Right atrium auricular region (tissue), 2 donors: Measurements from ENCODE around the gene UFSP1. TPM values are rescaled to one million over a fixed set of nuclear protein-coding genes. Genes with fewer than 3 reads are reported as not detected.

Experiments used
- DNase-seq: peaks from one replicate; pipeline ENCODE4 v3.0.0-alpha.2; 2019; ENCODE audit warnings: low spot score
- H3K27ac ChIP-seq, 2 donors: fragments of 200-600 bp; sonication (generic); 1 replicate in 1 of 2; 2 replicates in 1 of 2; pipeline ENCODE4 v1.5.1; 2016 to 2019
- H3K27me3 ChIP-seq, 2 donors: fragments of 200-600 bp; sonication (generic); one replicate each; pipeline versions ENCODE4 v1.5.1 to v1.6.0; 2017 to 2019
- H3K36me3 ChIP-seq: fragments of 200-600 bp; sonication (generic); one replicate; pipeline ENCODE4 v1.5.1; 2016
- H3K4me1 ChIP-seq, 2 donors: fragments of 200-600 bp; sonication (generic); one replicate each; pipeline versions ENCODE4 v1.5.1 to v1.6.0; 2017 to 2019
- H3K4me3 ChIP-seq, 2 donors: fragments of 200-600 bp; sonication (generic); 1 replicate in 1 of 2; 2 replicates in 1 of 2; pipeline ENCODE4 v1.5.1; 2017 to 2019; ENCODE audit warnings: mild to moderate bottlenecking in 1 of 2, moderate library complexity in 1 of 2
- H3K9me3 ChIP-seq, 2 donors: fragments of 200-600 bp; sonication (generic); one replicate each; pipeline ENCODE4 v1.5.1; 2019
- CTCF ChIP-seq, 2 donors: fragments of 200-600 bp; sonication (generic); IDR thresholded peaks; one replicate each; pipeline ENCODE4 v1.5.1; 2019; ENCODE audit warnings: antibody characterized with exemption in 2 of 2
- microRNA-seq, 2 donors: library from miRNA; unstranded; fragments of <30 nt; microRNA quantifications; one replicate each; pipeline ENCODE4, GENCODE V29; 2016 to 2017; ENCODE audit warnings: borderline number of aligned reads in 2 of 2, borderline replicate concordance in 1 of 2
- total RNA-seq, 2 donors: library from RNA; depleted of rRNA; stranded (reverse); fragments of >200 nt; gene quantifications; one replicate each; pipeline ENCODE4 v1.1.0, GENCODE V29; 2016

Gene UFSP1
- total RNA-seq, 2 donors from 2014 or later = 3.0 to 3.7 TPM

GRCh38 chr7:100847360-100847759, 42.2 kb downstream of the UFSP1 start:
- no peak overlapping the region for H3K4me3 ChIP-seq
- no peaks in the 10 kb centered on the region for H3K9me3 ChIP-seq
- H3K27ac ChIP-seq = no peak overlapping the region
- no peaks in the 10 kb centered on the region for H3K36me3 ChIP-seq
- no peaks in the 10 kb centered on the region for H3K27me3 ChIP-seq
- peaks cover 0 to 7% of the 10 kb centered on the region in 2 donors for H3K4me1 ChIP-seq
- no peak for TF ChIP-seq CTCF (IDR thresholded peaks at IDR 0.05)
- DNase-seq = no peak

GRCh38 chr7:100840470-100841100, 48.9 kb downstream of the UFSP1 start:
- H3K36me3 ChIP-seq = no peaks in the 10 kb centered on the region
- H3K27me3 ChIP-seq = no peaks in the 10 kb centered on the region
- H3K9me3 ChIP-seq = no peaks in the 10 kb centered on the region
- no peak for DNase-seq
- no peak overlapping the region for H3K4me3 ChIP-seq
- H3K27ac ChIP-seq = no peak overlapping the region
- TF ChIP-seq CTCF (IDR thresholded peaks at IDR 0.05) = no peak
- peaks cover 0 to 15% of the 10 kb centered on the region in 2 donors for H3K4me1 ChIP-seq

DNA sequence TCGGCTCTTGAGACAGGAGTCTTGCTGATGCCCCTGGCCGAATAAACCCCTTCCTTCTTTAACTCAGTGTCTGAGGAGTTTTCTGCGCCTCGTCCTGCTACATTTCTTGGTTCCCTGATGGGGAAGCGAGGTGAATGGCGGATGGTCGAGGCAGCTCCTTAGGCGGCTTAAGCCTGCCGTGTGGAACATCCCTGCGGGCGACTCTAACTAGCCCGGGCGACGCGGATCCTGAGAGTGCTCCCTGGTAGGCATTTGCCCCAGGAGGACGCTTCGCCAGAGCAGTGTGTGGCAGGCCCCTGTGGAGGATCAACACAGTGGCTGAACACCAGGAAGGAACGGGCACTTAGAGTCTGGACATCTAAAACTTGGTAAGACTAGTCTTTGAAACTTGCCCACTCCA, 50.2 kb downstream of the UFSP1 start:
- Histone ChIP-seq H3K27ac (no peak overlapping the region), H3K9me3 (no peaks in the 10 kb centered on the region), H3K27me3 (no peaks in the 10 kb centered on the region), H3K4me1 (peaks cover 0 to 16% of the 10 kb centered on the region in 2 donors), H3K4me3 (no peak overlapping the region), H3K36me3 (no peaks in the 10 kb centered on the region)
- DNase-seq = no peak
- TF ChIP-seq CTCF (IDR thresholded peaks at IDR 0.05) = no peak

Small RNA genes within 50 kb of the gene (microRNA-seq; reads per million reads assigned to microRNA genes)
- 0 reads per million in 2 donors for gene MIR6875

Other genes starting within 250 kb of the UFSP1 start
- gene TFR2, start 248.2 kb downstream of the UFSP1 start, total RNA-seq = under 1 TPM in 1 of 2 donors, not detected in 1; 0.19 TPM
- gene ACTL6B, start 233.3 kb downstream of the UFSP1 start, total RNA-seq = not detected
- gene GNB2, start 216.0 kb downstream of the UFSP1 start, total RNA-seq = 100 to 1,000 TPM in 1 of 2 donors, 10 to 100 TPM in 1; 96.2 to 169 TPM
- gene GIGYF1, start 195.5 kb downstream of the UFSP1 start, total RNA-seq = 10 to 100 TPM; 13.4 to 17.4 TPM
- gene POP7, start 183.6 kb downstream of the UFSP1 start, total RNA-seq = 10 to 100 TPM; 19.1 to 28.7 TPM
- gene EPO, start 169.2 kb downstream of the UFSP1 start, total RNA-seq = not detected
- not detected for gene ZAN, start 156.1 kb downstream of the UFSP1 start, total RNA-seq
- gene EPHB4, start 62.2 kb downstream of the UFSP1 start, total RNA-seq = 10 to 100 TPM; 25.0 to 64.6 TPM
- gene SLC12A9, start 37.0 kb downstream of the UFSP1 start, total RNA-seq = 1 to 10 TPM; 5.0 to 9.0 TPM
- 10 to 100 TPM; 41.6 to 64.4 TPM for gene TRIP6, start 22.3 kb downstream of the UFSP1 start, total RNA-seq
- 10 to 100 TPM; 33.4 to 49.6 TPM for gene SRRT, start 14.6 kb downstream of the UFSP1 start, total RNA-seq
- 10 to 100 TPM in 1 of 2 donors, 1 to 10 TPM in 1; 5.4 to 33.0 TPM for gene ACHE, start 6.2 kb upstream of the UFSP1 start, total RNA-seq
- under 1 TPM in 1 of 2 donors, not detected in 1; 0.24 TPM for gene MUC3A, start 59.8 kb upstream of the UFSP1 start, total RNA-seq
- gene MUC12, start 79.8 kb upstream of the UFSP1 start, total RNA-seq = not detected
- not detected for gene MUC17, start 130.4 kb upstream of the UFSP1 start, total RNA-seq
- gene TRIM56, start 195.8 kb upstream of the UFSP1 start, total RNA-seq = 10 to 100 TPM; 10.2 to 15.2 TPM
- 10 to 100 TPM; 28.0 to 40.8 TPM for gene SERPINE1, start 237.4 kb upstream of the UFSP1 start, total RNA-seq